ENCODE results near the gene ZNF827. TPM values are rescaled to one million over a fixed set of nuclear protein-coding genes. Genes with fewer than 3 reads are reported as not detected.

ZNF827 gene
- total RNA-seq, 4 donors from 2014 or later: 3.0 to 11.0 (median 8.8) TPM

DNA sequence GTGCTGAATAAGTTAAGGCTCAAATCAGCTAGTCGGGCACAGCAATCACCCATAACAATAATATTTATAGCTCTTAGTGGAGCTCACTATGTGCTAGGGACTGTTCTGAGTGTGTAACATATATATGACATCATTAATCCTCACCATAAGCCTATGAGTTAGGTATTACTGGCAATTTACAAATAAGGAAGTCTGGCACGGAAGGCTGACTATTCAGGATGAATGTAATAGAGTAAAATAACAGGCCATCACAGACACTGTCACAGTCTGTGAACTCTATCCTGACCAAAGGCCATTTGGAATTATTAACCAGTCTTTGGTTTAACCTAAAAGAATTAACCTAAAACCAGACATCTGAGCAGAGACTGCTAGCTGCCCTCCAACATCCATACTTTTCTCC, 139.4 kb downstream of the ZNF827 start:
- Histone ChIP-seq H3K4me3 (no peak overlapping the region), H3K36me3 (no peaks in the 10 kb centered on the region), H3K4me1 (peaks cover 12% of the 10 kb centered on the region), H3K9me3 (no peaks in the 10 kb centered on the region), H3K27me3 (no peaks in the 10 kb centered on the region), H3K27ac (no peak overlapping the region)
- WGBS: 66% methylated on average over 2 of the region's 2 CpGs
- DNase-seq (ENCODE audit: low spot score in 2 of 2): no peak
- TF ChIP-seq POLR2A (IDR thresholded peaks at IDR 0.05): no peak
- no peak for TF ChIP-seq CTCF (IDR thresholded peaks at IDR 0.05)
- TF ChIP-seq EP300 (IDR thresholded peaks at IDR 0.05): no peak
- no peak for TF ChIP-seq POLR2AphosphoS5 (IDR thresholded peaks at IDR 0.05)

- H3K36me3 ChIP-seq: no peaks in the 10 kb centered on the region
- H3K4me3 ChIP-seq: no peak overlapping the region
- H3K4me1 ChIP-seq: peaks cover 6% of the 10 kb centered on the region
- no peak for DNase-seq (ENCODE audit: low spot score in 2 of 2)
- no peaks in the 10 kb centered on the region for H3K9me3 ChIP-seq
- TF ChIP-seq CTCF (IDR thresholded peaks at IDR 0.05): no peak
- TF ChIP-seq POLR2AphosphoS5 (IDR thresholded peaks at IDR 0.05): no peak
- TF ChIP-seq POLR2A (IDR thresholded peaks at IDR 0.05): no peak
- no peak for TF ChIP-seq EP300 (IDR thresholded peaks at IDR 0.05)
- H3K27me3 ChIP-seq: no peaks in the 10 kb centered on the region
- H3K27ac ChIP-seq: no peak overlapping the region
Measured at GRCh38 chr4:145797278-145797677, 141.3 kb downstream of the ZNF827 start.

DNA sequence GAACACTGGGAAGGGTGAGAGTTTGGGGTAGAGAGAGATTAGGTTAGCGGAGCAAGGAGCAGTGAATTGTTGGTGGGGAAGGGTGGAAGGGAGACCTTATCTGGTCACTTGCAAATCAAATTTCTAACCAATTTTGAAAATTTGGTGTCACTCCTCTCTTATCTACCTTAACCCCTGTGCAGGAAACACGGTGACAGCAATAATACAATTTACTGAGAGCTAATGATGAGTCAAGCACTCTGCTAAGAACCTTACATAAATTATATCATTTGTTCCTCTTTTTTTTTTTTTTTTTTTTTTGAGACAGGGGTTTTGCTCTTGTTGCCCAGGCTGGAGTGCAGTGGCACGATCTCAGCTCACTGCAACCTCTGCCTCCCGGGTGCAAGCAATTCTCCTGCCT, 142.3 kb downstream of the ZNF827 start:
- H3K36me3 ChIP-seq: no peaks in the 10 kb centered on the region
- H3K4me3 ChIP-seq: no peak overlapping the region
- H3K9me3 ChIP-seq: no peaks in the 10 kb centered on the region
- H3K27ac ChIP-seq: no peak overlapping the region
- DNase-seq (ENCODE audit: low spot score in 2 of 2): no peak
- no peaks in the 10 kb centered on the region for H3K27me3 ChIP-seq
- no peak for TF ChIP-seq POLR2AphosphoS5 (IDR thresholded peaks at IDR 0.05)
- TF ChIP-seq CTCF (IDR thresholded peaks at IDR 0.05): no peak
- TF ChIP-seq EP300 (IDR thresholded peaks at IDR 0.05): no peak
- TF ChIP-seq POLR2A (IDR thresholded peaks at IDR 0.05): no peak
- H3K4me1 ChIP-seq: peaks cover 4% of the 10 kb centered on the region
- 84% methylated on average over 4 of the region's 4 CpGs for WGBS

- WGBS: 72% methylated on average over 4 of the region's 4 CpGs
- Histone ChIP-seq H3K27me3 (no peaks in the 10 kb centered on the region), H3K4me1 (peaks cover 3% of the 10 kb centered on the region), H3K36me3 (no peaks in the 10 kb centered on the region), H3K9me3 (no peaks in the 10 kb centered on the region), H3K4me3 (no peak overlapping the region), H3K27ac (no peak overlapping the region)
- TF ChIP-seq POLR2A (IDR thresholded peaks at IDR 0.05) (no peak), POLR2AphosphoS5 (IDR thresholded peaks at IDR 0.05) (no peak), CTCF (IDR thresholded peaks at IDR 0.05) (no peak), EP300 (IDR thresholded peaks at IDR 0.05) (no peak)
- DNase-seq (ENCODE audit: low spot score in 2 of 2): no peak
Measured at GRCh38 chr4:145795521-145795920, 143.1 kb downstream of the ZNF827 start.

- TF ChIP-seq POLR2A (IDR thresholded peaks at IDR 0.05): no peak
- no peak for TF ChIP-seq CTCF (IDR thresholded peaks at IDR 0.05)
- no peak for TF ChIP-seq EP300 (IDR thresholded peaks at IDR 0.05)
- TF ChIP-seq POLR2AphosphoS5 (IDR thresholded peaks at IDR 0.05): no peak
- no peaks in the 10 kb centered on the region for H3K36me3 ChIP-seq
- H3K4me1 ChIP-seq: peaks cover 3% of the 10 kb centered on the region
- no peaks in the 10 kb centered on the region for H3K27me3 ChIP-seq
- WGBS: 94% methylated on average over 5 of the region's 5 CpGs
- no peak overlapping the region for H3K4me3 ChIP-seq
- DNase-seq (ENCODE audit: low spot score in 2 of 2): no peak
- H3K9me3 ChIP-seq: no peaks in the 10 kb centered on the region
- H3K27ac ChIP-seq: no peak overlapping the region
Measured at GRCh38 chr4:145792429-145792828, 146.2 kb downstream of the ZNF827 start.
